Bronchial epithelial cell (primary cell): Measurements from ENCODE around the gene RTEL1. TPM values are rescaled to one million over a fixed set of nuclear protein-coding genes. Genes with fewer than 3 reads are reported as not detected.

Source experiments
- DNase-seq: peaks from one replicate; pipeline ENCODE4 v3.0.0-alpha.2; 2010; ENCODE audit warnings: low read depth
- FAIRE-seq: peaks from 2 replicates; lab custom pipeline; 2011; peaks lifted over from hg19 to GRCh38; lab: Jason Lieb, UNC
- H3K27me3 ChIP-seq: 2 replicates; pipeline ENCODE4 v1.5.1; 2011; ENCODE audit warnings: low read length; ENCODE audit not compliant: control insufficient read depth, insufficient read depth
- H3K36me3 ChIP-seq: 2 replicates; pipeline ENCODE4 v1.5.1; 2011; ENCODE audit warnings: low read length; ENCODE audit not compliant: control insufficient read depth, insufficient read depth
- H3K4me3 ChIP-seq: 2 replicates; pipeline ENCODE4 v1.5.1; 2011; ENCODE audit warnings: mild to moderate bottlenecking, low read depth, low read length, control low read depth
- CTCF ChIP-seq: IDR thresholded peaks from 2 replicates; pipeline ENCODE4 v1.5.1; 2011; ENCODE audit warnings: mild to moderate bottlenecking, moderate library complexity, low read length, control low read depth, inconsistent platforms; ENCODE audit not compliant: insufficient read depth, severe bottlenecking
- total RNA-seq: library from RNA; depleted of rRNA; stranded (reverse); fragments of >200 nt; gene quantifications from 2 replicates; pipeline ENCODE4 v1.2.1, GENCODE V29; 2014

Gene RTEL1
- total RNA-seq, 1 donor from 2014 or later = 4.5 TPM

- FAIRE-seq (no peak), DNase-seq (no peak)
- Histone ChIP-seq H3K4me3 (no peak overlapping the region), H3K36me3 (peaks cover 11% of the 10 kb centered on the region), H3K27me3 (no peaks in the 10 kb centered on the region)
- TF ChIP-seq CTCF = no peak
These were observed 75.0 kb downstream of the RTEL1 start for GRCh38 chr20:63733117-63733516.

GRCh38 chr20:63733579-63734081 lies 75.5 kb downstream of the RTEL1 start:
- Histone ChIP-seq H3K36me3 (peaks cover 11% of the 10 kb centered on the region), H3K4me3 (no peak overlapping the region), H3K27me3 (no peaks in the 10 kb centered on the region)
- no peak for DNase-seq
- TF ChIP-seq CTCF = no peak
- no peak for FAIRE-seq

- peaks cover 11% of the 10 kb centered on the region for H3K36me3 ChIP-seq
- no peak overlapping the region for H3K4me3 ChIP-seq
- FAIRE-seq (no peak), DNase-seq (no peak)
- H3K27me3 ChIP-seq = no peaks in the 10 kb centered on the region
- no peak for TF ChIP-seq CTCF
These were observed 76.2 kb downstream of the RTEL1 start for GRCh38 chr20:63734111-63734945.

GRCh38 chr20:63734946-63735858 lies 77.1 kb downstream of the RTEL1 start:
- Histone ChIP-seq H3K36me3 (peaks cover 11% of the 10 kb centered on the region), H3K27me3 (no peaks in the 10 kb centered on the region), H3K4me3 (no peak overlapping the region)
- TF ChIP-seq CTCF = no peak
- no peak for FAIRE-seq
- DNase-seq = no peak

- no peak for FAIRE-seq
- Histone ChIP-seq H3K4me3 (no peak within 1 kb of the TSS), H3K27me3 (no peaks in the 10 kb centered on the region), H3K36me3 (peaks cover 10% of the 10 kb centered on the region)
- no peak for TF ChIP-seq CTCF
- DNase-seq = no peak
These were observed 78.0 kb downstream of the RTEL1 start, which contains the start of gene LIME1 for GRCh38 chr20:63735859-63736718. TSS of gene LIME1 (plus strand) at chr20:63736664. CDS start at chr20:63737550, 886 bp downstream.
